GM20000 (cell line): Measurements from ENCODE around the gene TUBGCP6.

Experiments used
- DNase-seq: peaks from one replicate; pipeline ENCODE4 v3.0.0; 2012; ENCODE audit warnings: low spot score
- TF ChIP-seq, protein P1 (sequence below): IDR thresholded peaks from 2 replicates; pipeline ENCODE4 v1.5.1; 2012; ENCODE audit warnings: mild to moderate bottlenecking, control low read depth; ENCODE audit errors: extremely low read depth, missing control alignments

The TUBGCP6 gene

GRCh38 chr22:50175191-50175461, 69.7 kb downstream of the TUBGCP6 start:
- TF ChIP-seq, protein P1, sequence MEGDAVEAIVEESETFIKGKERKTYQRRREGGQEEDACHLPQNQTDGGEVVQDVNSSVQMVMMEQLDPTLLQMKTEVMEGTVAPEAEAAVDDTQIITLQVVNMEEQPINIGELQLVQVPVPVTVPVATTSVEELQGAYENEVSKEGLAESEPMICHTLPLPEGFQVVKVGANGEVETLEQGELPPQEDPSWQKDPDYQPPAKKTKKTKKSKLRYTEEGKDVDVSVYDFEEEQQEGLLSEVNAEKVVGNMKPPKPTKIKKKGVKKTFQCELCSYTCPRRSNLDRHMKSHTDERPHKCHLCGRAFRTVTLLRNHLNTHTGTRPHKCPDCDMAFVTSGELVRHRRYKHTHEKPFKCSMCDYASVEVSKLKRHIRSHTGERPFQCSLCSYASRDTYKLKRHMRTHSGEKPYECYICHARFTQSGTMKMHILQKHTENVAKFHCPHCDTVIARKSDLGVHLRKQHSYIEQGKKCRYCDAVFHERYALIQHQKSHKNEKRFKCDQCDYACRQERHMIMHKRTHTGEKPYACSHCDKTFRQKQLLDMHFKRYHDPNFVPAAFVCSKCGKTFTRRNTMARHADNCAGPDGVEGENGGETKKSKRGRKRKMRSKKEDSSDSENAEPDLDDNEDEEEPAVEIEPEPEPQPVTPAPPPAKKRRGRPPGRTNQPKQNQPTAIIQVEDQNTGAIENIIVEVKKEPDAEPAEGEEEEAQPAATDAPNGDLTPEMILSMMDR: no peak

DNA sequence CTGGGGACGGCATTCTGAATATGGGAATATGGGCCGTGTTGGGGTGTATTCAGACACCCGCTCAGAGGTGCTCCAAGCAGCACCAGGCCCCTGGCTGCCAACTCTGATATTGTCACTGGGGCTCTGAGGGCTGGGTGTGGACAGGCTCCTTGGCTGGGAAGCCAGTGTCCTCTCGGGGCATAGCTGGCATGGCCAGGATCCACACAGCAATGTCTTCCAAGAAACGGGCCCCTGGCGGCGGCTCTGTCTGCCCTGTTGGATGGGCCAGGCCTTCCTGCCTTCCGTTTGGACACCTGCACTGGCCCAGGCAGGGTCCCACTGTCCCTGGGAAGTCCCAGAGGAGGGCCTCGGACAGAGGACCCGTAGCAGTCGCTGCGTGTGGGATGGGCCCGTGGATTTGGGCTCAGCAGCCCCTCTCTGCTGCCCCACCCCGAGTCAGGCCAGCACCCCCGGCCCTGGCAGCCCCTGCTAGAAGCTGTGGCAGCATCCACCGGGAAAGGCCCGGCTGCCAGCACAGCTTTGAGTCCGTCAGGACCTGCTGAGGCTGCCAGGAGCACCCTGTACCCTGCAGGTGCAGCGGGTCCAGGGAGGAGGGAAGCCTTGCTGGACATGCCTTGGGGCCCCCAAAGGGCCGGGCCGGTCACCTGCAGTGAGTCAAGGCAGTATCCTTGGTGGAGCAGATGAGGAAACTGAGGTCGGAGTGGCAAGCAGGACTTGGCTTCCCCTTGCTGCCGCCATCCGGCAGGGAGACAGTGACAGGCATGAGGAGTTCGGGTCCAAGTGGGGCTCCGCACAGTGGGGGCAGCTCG, 70.2 kb downstream of the TUBGCP6 start:
- DNase-seq: no peak
- TF ChIP-seq, protein P1: no peak

More at GRCh38 chr22:50175191-50175461, 69.7 kb downstream of the TUBGCP6 start:
- DNase-seq: no peak

- no peak for DNase-seq
- TF ChIP-seq, protein P1: no peak
Observed at GRCh38 chr22:50173983-50174355, 70.9 kb downstream of the TUBGCP6 start.

DNA sequence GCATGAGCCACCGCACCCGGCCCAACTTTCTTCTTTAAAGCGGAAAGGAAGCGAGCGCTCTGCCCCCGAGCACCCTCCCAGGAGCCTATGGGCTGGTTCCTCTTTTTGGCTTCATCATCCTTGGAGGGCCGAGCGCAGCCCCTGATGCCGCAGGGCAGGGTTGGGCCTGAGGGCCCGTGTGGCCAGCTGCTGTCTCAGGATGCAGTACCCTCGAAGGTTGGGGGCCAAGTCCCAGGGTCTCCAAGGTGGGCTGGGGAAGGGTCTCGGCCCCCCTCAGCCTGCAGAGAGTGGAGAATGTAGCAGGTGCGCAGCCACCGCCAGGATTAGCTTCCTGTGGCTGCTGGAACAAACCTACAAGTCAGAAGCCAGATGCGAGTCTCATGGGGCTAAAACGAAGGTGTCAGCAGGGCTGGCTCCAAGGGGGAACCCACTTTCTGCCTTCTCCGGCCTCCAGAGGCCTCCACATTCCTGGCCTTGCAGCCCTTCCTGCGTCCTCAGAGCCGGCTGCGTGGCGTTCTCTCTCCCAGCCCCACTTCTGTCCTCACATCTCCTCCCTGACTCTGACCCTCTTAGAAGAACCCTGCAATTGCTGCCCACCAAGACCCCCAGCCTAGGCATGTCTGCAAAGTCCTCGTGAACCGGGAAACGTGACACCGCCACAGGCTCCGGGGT, 71.4 kb downstream of the TUBGCP6 start:
- TF ChIP-seq, protein P1: no peak
- peak; percentile 81 for DNase-seq

DNA sequence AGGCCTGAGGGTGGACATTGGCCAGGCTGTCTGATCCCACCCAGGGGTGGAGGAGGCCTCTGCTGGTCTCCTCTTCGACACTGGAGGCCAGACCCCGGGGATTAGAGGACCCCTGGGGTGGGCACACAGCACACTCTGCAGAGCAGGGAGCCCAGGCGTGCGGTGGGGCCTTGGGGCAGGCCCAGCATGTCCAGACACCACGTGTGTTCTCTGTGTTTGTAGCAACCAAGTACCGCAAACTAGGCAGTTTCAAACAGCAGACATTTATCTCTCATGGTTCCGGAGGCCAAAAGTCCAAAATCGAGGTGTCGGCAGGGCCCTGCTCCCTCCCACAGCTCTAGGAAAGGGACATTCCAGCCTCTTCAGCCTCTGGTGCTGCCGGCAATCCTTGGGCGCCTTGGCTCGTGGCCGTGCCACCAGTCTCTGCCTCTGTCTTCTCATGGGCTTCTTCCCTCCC, 72.8 kb downstream of the TUBGCP6 start:
- TF ChIP-seq, protein P1: no peak
- DNase-seq: no peak

- TF ChIP-seq, protein P1: no peak
- DNase-seq: no peak
Observed at GRCh38 chr22:50171319-50171964, 73.4 kb downstream of the TUBGCP6 start.
